WERI-Rb-1 (cell line): ENCODE results near the gene USP44.
"Not testable (repeated sequence)": the region's sequence is repeated elsewhere in the genome, so short reads cannot be mapped to it uniquely, and the experiment has no call there.

Experiments used
- DNase-seq: peaks from one replicate; pipeline ENCODE4 v3.0.0-alpha.2; 2020
- H3K27ac ChIP-seq: fragments of 250-450 bp; sonication (Bioruptor Pico); 2 replicates; pipeline ENCODE4 v1.5.1; 2020; ENCODE audit warnings: mild to moderate bottlenecking, moderate library complexity
- H3K27me3 ChIP-seq: fragments of 250-450 bp; sonication (Bioruptor Pico); 2 replicates; pipeline ENCODE4 v1.5.1; 2021; ENCODE audit warnings: mild to moderate bottlenecking, low read depth, moderate library complexity; ENCODE audit not compliant: insufficient read depth, severe bottlenecking
- H3K36me3 ChIP-seq: fragments of 250-450 bp; sonication (Bioruptor Pico); 2 replicates; pipeline ENCODE4 v1.5.1; 2020; ENCODE audit warnings: mild to moderate bottlenecking, moderate library complexity
- H3K4me3 ChIP-seq: 2 replicates; pipeline ENCODE4 v1.5.1; 2011; ENCODE audit warnings: low read depth, mild to moderate bottlenecking, control low read depth, low read length
- H3K9me3 ChIP-seq: fragments of 250-450 bp; sonication (Bioruptor Pico); 2 replicates; pipeline ENCODE4 v1.5.1; 2021; ENCODE audit warnings: mild to moderate bottlenecking, moderate library complexity; ENCODE audit not compliant: severe bottlenecking
- CTCF ChIP-seq: IDR thresholded peaks from 2 replicates; pipeline ENCODE4 v1.5.1; 2011; ENCODE audit warnings: low read depth, mild to moderate bottlenecking, control low read depth, inconsistent platforms, low read length

The USP44 gene

GRCh38 chr12:95573951-95574576 is 22.8 kb upstream of the USP44 start:
- Histone ChIP-seq H3K27ac (no peak overlapping the region), H3K4me3 (no peak overlapping the region), H3K9me3 (no peaks in the 10 kb centered on the region), H3K27me3 (no peaks in the 10 kb centered on the region), H3K36me3 (no peaks in the 10 kb centered on the region)
- TF ChIP-seq CTCF: no peak
- DNase-seq: no peak

DNA sequence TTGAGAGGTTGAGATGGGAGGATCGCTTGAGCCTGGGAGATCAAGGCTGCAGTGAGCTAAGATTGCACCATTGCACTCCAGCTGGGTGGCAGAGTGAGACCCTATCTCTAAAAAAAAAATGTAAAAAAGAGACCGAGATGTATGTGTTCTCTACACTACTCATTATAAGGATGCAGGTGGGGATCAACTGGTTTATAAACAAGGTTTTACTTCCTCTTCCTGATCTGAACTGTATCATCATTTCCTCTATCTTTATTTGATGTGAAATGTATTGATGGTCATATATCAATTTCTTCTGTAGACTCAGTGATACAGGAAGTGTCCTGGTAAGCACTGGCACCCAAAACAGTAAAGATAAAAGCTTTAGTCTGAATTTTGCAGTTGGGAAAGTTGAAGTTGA is 20.1 kb upstream of the USP44 start:
- H3K36me3 ChIP-seq: no peaks in the 10 kb centered on the region
- no peaks in the 10 kb centered on the region for H3K27me3 ChIP-seq
- no peak overlapping the region for H3K4me3 ChIP-seq
- no peak for TF ChIP-seq CTCF
- H3K27ac ChIP-seq: no peak overlapping the region
- DNase-seq: no peak
- no peaks in the 10 kb centered on the region for H3K9me3 ChIP-seq

GRCh38 chr12:95568045-95568444 is 16.8 kb upstream of the USP44 start:
- not testable (repeated sequence) for H3K4me3 ChIP-seq, H3K9me3 ChIP-seq, H3K36me3 ChIP-seq, H3K27me3 ChIP-seq, DNase-seq, H3K27ac ChIP-seq

DNA sequence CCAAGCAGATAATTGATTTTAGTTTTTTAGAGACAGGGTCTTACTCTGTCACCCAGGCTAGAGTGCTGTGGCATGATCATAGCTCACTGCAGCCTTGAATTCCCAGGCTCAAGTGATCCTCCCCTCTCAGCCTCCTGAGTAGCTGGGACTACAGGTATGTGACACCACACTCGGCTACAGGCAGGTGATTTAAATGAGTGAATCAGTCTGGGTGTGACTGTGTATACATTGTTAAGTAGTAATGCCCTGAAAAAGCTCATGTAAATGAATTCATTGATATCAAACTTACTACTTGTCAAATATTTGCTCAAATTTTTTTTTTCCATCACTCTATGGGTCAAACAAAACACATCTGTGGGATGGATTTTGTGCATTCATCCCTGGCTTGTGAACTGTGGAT is 6.3 kb upstream of the USP44 start:
- no peak overlapping the region for H3K4me3 ChIP-seq
- no peaks in the 10 kb centered on the region for H3K27me3 ChIP-seq
- no peak for DNase-seq
- no peaks in the 10 kb centered on the region for H3K36me3 ChIP-seq
- no peak overlapping the region for H3K27ac ChIP-seq
- TF ChIP-seq CTCF: no peak
- no peaks in the 10 kb centered on the region for H3K9me3 ChIP-seq

- no peak for DNase-seq
- H3K27me3 ChIP-seq: no peaks in the 10 kb centered on the region
- H3K27ac ChIP-seq: no peak overlapping the region
Measured at GRCh38 chr12:95554532-95555071, 3.3 kb upstream of the USP44 start.

More at GRCh38 chr12:95554532-95555071, 3.3 kb upstream of the USP44 start:
- Histone ChIP-seq H3K36me3 (no peaks in the 10 kb centered on the region), H3K4me3 (no peak overlapping the region), H3K9me3 (peaks cover 2% of the 10 kb centered on the region)
- no peak for TF ChIP-seq CTCF
